IMR-90 (cell line): Measurements from ENCODE around the gene URAD. TPM values are rescaled to one million over a fixed set of nuclear protein-coding genes. Genes with fewer than 3 reads are reported as not detected.

Source experiments
- ATAC-seq: fragments of 200-7000 bp; cut with Tn5 transposase; 2 replicates; pipeline ENCODE4 v1.9.1; 2020; ENCODE audit warnings: low read depth, mild to moderate bottlenecking, moderate library complexity
- BruUV-seq: library from RNA; stranded (reverse); fragments of 400-500 nt; replicated peaks from 2 replicates; lab custom pipeline; 2021; lab: Mats Ljungman, UMichigan
- CTCF ChIA-PET: fragments of 300-600 bp; formaldehyde crosslinking; extraction: SDS; loops from one replicate; lab custom pipeline; 2021; ENCODE audit warnings: antibody characterized with exemption; lab: Yijun Ruan, JAX
- POLR2A ChIA-PET: fragments of 300-600 bp; sonication (Branson Sonifier 250); formaldehyde crosslinking; loops from one replicate; lab custom pipeline; 2022; ENCODE audit warnings: antibody characterized with exemption; ENCODE audit not compliant: unreplicated experiment; lab: Charles Lee
- DNase-seq: peaks from one replicate; pipeline ENCODE4 v3.0.0; 2013
- H2AFZ ChIP-seq: replicated peaks from 2 replicates; pipeline ENCODE3; 2013; ENCODE audit warnings: low read length, mild to moderate bottlenecking; ENCODE audit not compliant: poor library complexity
- H2AK5ac ChIP-seq: 2 replicates; pipeline ENCODE4 v1.6.1; 2013; ENCODE audit warnings: low read depth, low read length, inconsistent platforms
- H2AK9ac ChIP-seq: replicated peaks from 2 replicates; pipeline ENCODE3; 2013; ENCODE audit warnings: mild to moderate bottlenecking, low read depth, low read length, moderate library complexity; ENCODE audit not compliant: poor library complexity
- H2BK120ac ChIP-seq: 2 replicates; pipeline ENCODE4 v1.6.1; 2013; ENCODE audit warnings: low read depth, low read length, inconsistent platforms
- H2BK15ac ChIP-seq: 3 replicates; pipeline ENCODE4 v1.6.1; 2013; ENCODE audit warnings: low read depth, low read length, inconsistent platforms
- H2BK20ac ChIP-seq: 2 replicates; pipeline ENCODE4 v1.6.1; 2013; ENCODE audit warnings: low read depth, mild to moderate bottlenecking, inconsistent platforms, low read length, moderate library complexity
- H2BK5ac ChIP-seq: 2 replicates; pipeline ENCODE4 v1.6.1; 2013; ENCODE audit warnings: mild to moderate bottlenecking, low read depth, low read length, inconsistent platforms; ENCODE audit not compliant: poor library complexity, severe bottlenecking
- H3K14ac ChIP-seq: replicated peaks from 2 replicates; pipeline ENCODE4 v1.6.1; 2013; ENCODE audit warnings: low read depth, low read length, inconsistent platforms
- H3K18ac ChIP-seq: 2 replicates; pipeline ENCODE4 v1.6.1; 2013; ENCODE audit warnings: low read depth, low read length, control low read depth
- H3K23ac ChIP-seq: 2 replicates; pipeline ENCODE4 v1.6.1; 2013; ENCODE audit warnings: low read depth, low read length, inconsistent platforms
- H3K27ac ChIP-seq: 2 replicates; pipeline ENCODE4 v1.5.1; 2013; ENCODE audit warnings: mild to moderate bottlenecking, control low read depth, low read length; ENCODE audit not compliant: insufficient read depth
- H3K27me3 ChIP-seq: 2 replicates; pipeline ENCODE4 v1.6.1; 2013; ENCODE audit warnings: low read length; ENCODE audit not compliant: control insufficient read depth, insufficient read depth
- H3K36me3 ChIP-seq: 2 replicates; pipeline ENCODE4 v1.6.1; 2013; ENCODE audit warnings: low read length, mixed read lengths; ENCODE audit not compliant: control insufficient read depth, insufficient read depth
- H3K4ac ChIP-seq: 2 replicates; pipeline ENCODE4 v1.6.1; 2013; ENCODE audit warnings: low read depth, low read length, inconsistent platforms
- H3K4me1 ChIP-seq: 2 replicates; pipeline ENCODE4 v1.6.1; 2013; ENCODE audit warnings: low read length, mixed read lengths; ENCODE audit not compliant: control insufficient read depth, insufficient read depth
- H3K4me2 ChIP-seq: 2 replicates; pipeline ENCODE4 v1.6.1; 2013; ENCODE audit warnings: low read depth, mild to moderate bottlenecking, control low read depth, low read length, moderate library complexity
- H3K4me3 ChIP-seq: 2 replicates; pipeline ENCODE4 v1.5.1; 2013; ENCODE audit warnings: low read depth, mild to moderate bottlenecking, control low read depth, low read length, moderate library complexity; ENCODE audit not compliant: insufficient read depth
- H3K56ac ChIP-seq: 2 replicates; pipeline ENCODE4 v1.6.1; 2013; ENCODE audit warnings: low read length, inconsistent platforms; ENCODE audit not compliant: insufficient read depth; ENCODE audit errors: extremely low read depth
- H3K79me1 ChIP-seq, 2 experiments: 2 replicates each; pipeline ENCODE4 v1.6.1; 2013; ENCODE audit warnings: low read length in 2 of 2, inconsistent platforms in 1 of 2, low read depth in 1 of 2
- H3K9ac ChIP-seq: 2 replicates; pipeline ENCODE4 v1.6.1; 2013; ENCODE audit warnings: low read depth, low read length, control low read depth
- H3K9me1 ChIP-seq: 2 replicates; pipeline ENCODE4 v1.6.1; 2013; ENCODE audit warnings: low read length, inconsistent platforms; ENCODE audit not compliant: insufficient read depth
- H3K9me3 ChIP-seq: 2 replicates; pipeline ENCODE4 v1.6.1; 2013; ENCODE audit warnings: low read length; ENCODE audit not compliant: control insufficient read depth, insufficient read depth
- H4K20me1 ChIP-seq: 2 replicates; pipeline ENCODE4 v1.6.1; 2013; ENCODE audit warnings: low read length, inconsistent platforms; ENCODE audit not compliant: insufficient read depth
- H4K5ac ChIP-seq: 2 replicates; pipeline ENCODE4 v1.6.1; 2013; ENCODE audit warnings: mild to moderate bottlenecking, low read depth, low read length, control low read depth
- H4K8ac ChIP-seq, 2 experiments: 2 replicates each; pipeline ENCODE4 v1.6.1; 2013; ENCODE audit warnings: low read depth in 2 of 2, low read length in 2 of 2, control low read depth in 1 of 2, inconsistent platforms in 1 of 2
- H4K91ac ChIP-seq: 2 replicates; pipeline ENCODE4 v1.6.1; 2013; ENCODE audit warnings: low read depth, low read length, inconsistent platforms; ENCODE audit not compliant: insufficient read depth
- BHLHE40 ChIP-seq: fragments of 150-350 bp; IDR thresholded peaks from 2 replicates; pipeline ENCODE4 v1.6.1; 2016; ENCODE audit warnings: mild to moderate bottlenecking, low read depth, low read length
- CHD1 ChIP-seq: IDR thresholded peaks from 2 replicates; pipeline ENCODE4 v1.6.1; 2012; ENCODE audit warnings: low read depth, low read length, improper control_type of control experiment
- FOS ChIP-seq: fragments of 150-350 bp; IDR thresholded peaks from 2 replicates; pipeline ENCODE4 v1.6.1; 2016; ENCODE audit warnings: low read depth, low read length
- MAFK ChIP-seq: IDR thresholded peaks from 2 replicates; pipeline ENCODE4 v1.6.1; 2012; ENCODE audit warnings: low read depth, low read length, improper control_type of control experiment
- MAZ ChIP-seq: IDR thresholded peaks from 2 replicates; pipeline ENCODE4 v1.6.1; 2012; ENCODE audit warnings: low read depth, mild to moderate bottlenecking, low read length, improper control_type of control experiment, moderate library complexity, borderline replicate concordance
- MXI1 ChIP-seq: IDR thresholded peaks from 2 replicates; pipeline ENCODE4 v1.6.1; 2012; ENCODE audit warnings: low read depth, mild to moderate bottlenecking, low read length, moderate library complexity, borderline replicate concordance
- POLR2A ChIP-seq: IDR thresholded peaks from 2 replicates; pipeline ENCODE4 v1.6.1; 2012; ENCODE audit warnings: mild to moderate bottlenecking, low read depth, low read length
- RAD21 ChIP-seq: IDR thresholded peaks from 2 replicates; pipeline ENCODE4 v1.6.1; 2012; ENCODE audit warnings: low read length, improper control_type of control experiment
- WGBS, 2 experiments: methylation state at CpG; one replicate each; pipeline versions ENCODE4 v1.1.5 to v1.1.7; 2013; ENCODE audit warnings: missing lambda C conversion rate in 2 of 2; ENCODE audit not compliant: insufficient read length in 1 of 2; ENCODE audit errors: extremely low coverage in 2 of 2; 5-methylcytosine and 5-hydroxymethylcytosine counted together
- dilution Hi-C: fragments of 300-500 bp; cut with HindIII; formaldehyde crosslinking; loops from one replicate; pipeline ENCODE4 v1.14.3; 2018; ENCODE audit warnings: low sequenced_read_pairs; ENCODE audit not compliant: unreplicated experiment
- in situ Hi-C: fragments of 300-500 bp; cut with MboI; formaldehyde crosslinking; loops from 3 replicates; pipeline ENCODE4 v1.14.3; 2019; ENCODE audit warnings: low sequenced_read_pairs, inconsistent platforms, mixed read lengths
- intact Hi-C: fragments of 100-400 bp; cut with micrococcal nuclease; formaldehyde crosslinking; loops from 2 replicates; pipeline ENCODE4 v1.10.0; 2022
- polyA plus RNA-seq, 3 experiments: library from polyadenylated mRNA; depleted of rRNA; stranded (reverse); fragments of >200 nt; gene quantifications; 2 replicates each; pipeline ENCODE4 v1.2.3, GENCODE V29; 2012; ENCODE audit warnings: low replicate concordance in 1 of 3
- total RNA-seq: library from RNA; depleted of rRNA; stranded (reverse); fragments of >200 nt; gene quantifications from 2 replicates; pipeline ENCODE4 v1.2.3, GENCODE V29; 2012
- TF ChIP-seq, protein P1 (sequence below): conservative IDR thresholded peaks from 2 replicates; pipeline ENCODE4 v1.5.1; 2012; ENCODE audit warnings: mild to moderate bottlenecking, low read depth, low read length, improper control_type of control experiment
- TF ChIP-seq, protein P2 (sequence below): fragments of 150-350 bp; IDR thresholded peaks from 2 replicates; pipeline ENCODE4 v1.6.1; 2017; ENCODE audit warnings: mild to moderate bottlenecking, antibody characterized with exemption, low read length, low read depth
- TF ChIP-seq, protein P3 (sequence below): fragments of 150-350 bp; IDR thresholded peaks from 2 replicates; pipeline ENCODE4 v1.6.1; 2016; ENCODE audit warnings: low read depth, mild to moderate bottlenecking, low read length, moderate library complexity, borderline replicate concordance

The URAD gene
- total and polyA plus RNA-seq, 2 of the 4 experiments (the other 2 are of a cell fraction), result not detected

DNA sequence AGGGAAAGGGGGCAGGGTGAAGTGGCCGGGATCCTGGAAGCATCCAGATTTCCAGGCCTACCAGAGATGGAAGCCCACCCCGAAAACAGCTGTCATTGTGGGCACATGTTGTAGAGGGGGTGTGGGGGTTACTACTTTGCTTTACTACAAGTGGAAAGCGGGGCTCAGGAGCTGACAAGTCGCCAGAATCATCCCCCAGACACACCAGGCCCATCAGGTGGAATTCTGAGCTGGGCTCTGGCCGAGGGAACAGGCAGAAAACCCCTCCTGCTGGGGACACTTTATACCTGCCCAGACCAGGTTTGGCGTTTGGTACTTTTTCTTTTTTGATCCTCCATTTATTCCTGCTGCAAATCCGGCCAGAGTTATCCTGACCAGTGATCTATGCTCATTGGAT, 23.2 kb downstream of the URAD start:
- ChIA-PET POLR2A (no interaction called here), CTCF (interaction anchor here (1.4 kb wide), 1 partner anchor 12 kb away, joined by 4 read pairs; no protein-coding TSS in a partner anchor)
- TF ChIP-seq CHD1 (no peak), MAZ (no peak), FOS (no peak), MXI1 (no peak), BHLHE40 (no peak), RAD21 (no peak), POLR2A (no peak), MAFK (no peak)
- TF ChIP-seq, protein P1, sequence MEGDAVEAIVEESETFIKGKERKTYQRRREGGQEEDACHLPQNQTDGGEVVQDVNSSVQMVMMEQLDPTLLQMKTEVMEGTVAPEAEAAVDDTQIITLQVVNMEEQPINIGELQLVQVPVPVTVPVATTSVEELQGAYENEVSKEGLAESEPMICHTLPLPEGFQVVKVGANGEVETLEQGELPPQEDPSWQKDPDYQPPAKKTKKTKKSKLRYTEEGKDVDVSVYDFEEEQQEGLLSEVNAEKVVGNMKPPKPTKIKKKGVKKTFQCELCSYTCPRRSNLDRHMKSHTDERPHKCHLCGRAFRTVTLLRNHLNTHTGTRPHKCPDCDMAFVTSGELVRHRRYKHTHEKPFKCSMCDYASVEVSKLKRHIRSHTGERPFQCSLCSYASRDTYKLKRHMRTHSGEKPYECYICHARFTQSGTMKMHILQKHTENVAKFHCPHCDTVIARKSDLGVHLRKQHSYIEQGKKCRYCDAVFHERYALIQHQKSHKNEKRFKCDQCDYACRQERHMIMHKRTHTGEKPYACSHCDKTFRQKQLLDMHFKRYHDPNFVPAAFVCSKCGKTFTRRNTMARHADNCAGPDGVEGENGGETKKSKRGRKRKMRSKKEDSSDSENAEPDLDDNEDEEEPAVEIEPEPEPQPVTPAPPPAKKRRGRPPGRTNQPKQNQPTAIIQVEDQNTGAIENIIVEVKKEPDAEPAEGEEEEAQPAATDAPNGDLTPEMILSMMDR, result no peak
- TF ChIP-seq, protein P2, sequence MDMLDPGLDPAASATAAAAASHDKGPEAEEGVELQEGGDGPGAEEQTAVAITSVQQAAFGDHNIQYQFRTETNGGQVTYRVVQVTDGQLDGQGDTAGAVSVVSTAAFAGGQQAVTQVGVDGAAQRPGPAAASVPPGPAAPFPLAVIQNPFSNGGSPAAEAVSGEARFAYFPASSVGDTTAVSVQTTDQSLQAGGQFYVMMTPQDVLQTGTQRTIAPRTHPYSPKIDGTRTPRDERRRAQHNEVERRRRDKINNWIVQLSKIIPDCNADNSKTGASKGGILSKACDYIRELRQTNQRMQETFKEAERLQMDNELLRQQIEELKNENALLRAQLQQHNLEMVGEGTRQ, result no peak
- TF ChIP-seq, protein P3, sequence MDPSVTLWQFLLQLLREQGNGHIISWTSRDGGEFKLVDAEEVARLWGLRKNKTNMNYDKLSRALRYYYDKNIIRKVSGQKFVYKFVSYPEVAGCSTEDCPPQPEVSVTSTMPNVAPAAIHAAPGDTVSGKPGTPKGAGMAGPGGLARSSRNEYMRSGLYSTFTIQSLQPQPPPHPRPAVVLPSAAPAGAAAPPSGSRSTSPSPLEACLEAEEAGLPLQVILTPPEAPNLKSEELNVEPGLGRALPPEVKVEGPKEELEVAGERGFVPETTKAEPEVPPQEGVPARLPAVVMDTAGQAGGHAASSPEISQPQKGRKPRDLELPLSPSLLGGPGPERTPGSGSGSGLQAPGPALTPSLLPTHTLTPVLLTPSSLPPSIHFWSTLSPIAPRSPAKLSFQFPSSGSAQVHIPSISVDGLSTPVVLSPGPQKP, result no peak

More for the DNA sequence above, 23.2 kb downstream of the URAD start:
- Histone ChIP-seq H3K56ac (no peak overlapping the region), H4K8ac (no peak overlapping the region), H3K9me3 (no peaks in the 10 kb centered on the region; the same call in 1 of the 2 replicates), H3K14ac (no peak overlapping the region), H3K4me2 (no peak overlapping the region), H3K36me3 (no peaks in the 10 kb centered on the region), H2AFZ (no peak overlapping the region), H2BK120ac (no peak overlapping the region), H3K27me3 (peaks cover 97% of the 10 kb centered on the region), H2BK15ac (no peak overlapping the region), H4K91ac (no peak overlapping the region), H2AK5ac (no peak overlapping the region), H3K79me1 (no peaks in the 10 kb centered on the region), H2BK5ac (no peak overlapping the region), H3K9ac (no peak overlapping the region), H3K4me1 (peaks cover 2% of the 10 kb centered on the region; the same call in 1 of the 2 replicates), H3K4me3 (no peak overlapping the region), H3K27ac (no peak overlapping the region), H3K9me1 (no peaks in the 10 kb centered on the region), H4K20me1 (peaks cover 4% of the 10 kb centered on the region; the same call in 1 of the 2 replicates), H2AK9ac (no peak overlapping the region), H3K23ac (no peak overlapping the region), H2BK20ac (no peak overlapping the region), H4K5ac (no peak overlapping the region), H3K18ac (no peak overlapping the region), H3K4ac (no peak overlapping the region)
- dilution Hi-C loops (no loop called here), intact Hi-C loops (no loop called here), in situ Hi-C loops (no loop called here)
- no TSS peak for BruUV-seq
- ATAC-seq (no peak), DNase-seq (no peak)
- WGBS, 2 experiments, result 50% methylated on average over 1 of the region's 7 CpGs; no CpG with 5 or more reads in 1 of the 2 experiments
